B cell (primary cell): ENCODE data around the gene ZFP62. TPM values are rescaled to one million over a fixed set of nuclear protein-coding genes. Genes with fewer than 3 reads are reported as not detected.

Source experiments
- ATAC-seq: fragments of 200-7000 bp; cut with Tn5 transposase; one replicate; pipeline ENCODE4 v1.10.0; 2021; ENCODE audit warnings: low read depth, mild to moderate bottlenecking, moderate number of reproducible peaks, moderate library complexity
- CTCF ChIA-PET: fragments of 350-600 bp; sonication (Branson Sonifier 250); formaldehyde crosslinking; loops from one replicate; lab custom pipeline; 2021; ENCODE audit warnings: antibody characterized with exemption, inconsistent platforms; lab: Charles Lee
- POLR2A ChIA-PET: fragments of 350-600 bp; sonication (Branson Sonifier 250); formaldehyde crosslinking; loops from one replicate; lab custom pipeline; 2021; ENCODE audit warnings: antibody characterized with exemption; lab: Charles Lee
- DNase-seq: peaks from one replicate; pipeline ENCODE4 v3.0.0; 2013
- H2AFZ ChIP-seq: 2 replicates; pipeline ENCODE4 v1.6.1; 2012; ENCODE audit warnings: mild to moderate bottlenecking, low read depth, low read length; ENCODE audit not compliant: insufficient read depth, poor library complexity, severe bottlenecking
- H3K27ac ChIP-seq, 2 donors: 1 replicate in 1 of 2; 2 replicates in 1 of 2; pipeline ENCODE4 v1.5.1; 2012 to 2013; ENCODE audit warnings: low read length in 2 of 2, mild to moderate bottlenecking in 2 of 2, moderate library complexity in 1 of 2
- H3K27me3 ChIP-seq, 4 experiments: fragments of 200-600 bp in 1 of 4; sonication (generic) in 1 of 4; replicated peaks in 1 of 4; 1 replicate in 2 of 4; 2 replicates in 2 of 4; pipeline versions ENCODE4 v1.6.1 to v1.7.0; 2013 to 2016; ENCODE audit warnings: low read length in 3 of 4, mild to moderate bottlenecking in 2 of 4, mixed read lengths in 1 of 4, moderate library complexity in 1 of 4; ENCODE audit not compliant: insufficient read depth in 4 of 4, control insufficient read depth in 3 of 4; ENCODE audit errors: control extremely low read depth in 1 of 4
- H3K36me3 ChIP-seq, 2 experiments: replicated peaks in 1 of 2; 1 replicate in 1 of 2; 2 replicates in 1 of 2; pipeline versions ENCODE4 v1.6.1 to v1.7.1; 2013; ENCODE audit warnings: low read length in 1 of 2; ENCODE audit not compliant: insufficient read depth in 2 of 2, control insufficient read depth in 1 of 2; ENCODE audit errors: control extremely low read depth in 1 of 2, extremely low read depth in 1 of 2
- H3K4me1 ChIP-seq, 2 donors: fragments of 200-600 bp in 1 of 2; sonication (generic) in 1 of 2; 1 replicate in 1 of 2; 2 replicates in 1 of 2; pipeline versions ENCODE4 v1.5.1 to v1.6.1; 2013 to 2017; ENCODE audit warnings: low read length in 2 of 2; ENCODE audit not compliant: control insufficient read depth in 2 of 2, insufficient read depth in 2 of 2
- H3K4me2 ChIP-seq: replicated peaks from 2 replicates; pipeline ENCODE3; 2012; ENCODE audit warnings: mild to moderate bottlenecking, low read depth, low read length; ENCODE audit not compliant: poor library complexity, severe bottlenecking
- H3K4me3 ChIP-seq, 5 experiments: fragments of 200-600 bp in 1 of 5; sonication (generic) in 1 of 5; 1 replicate in 3 of 5; 2 replicates in 2 of 5; pipeline versions ENCODE4 v1.5.1 to v1.7.0; 2011 to 2016; ENCODE audit warnings: low read length in 4 of 5, mild to moderate bottlenecking in 4 of 5, low read depth in 2 of 5, control low read depth in 1 of 5, moderate library complexity in 1 of 5; ENCODE audit not compliant: insufficient read depth in 1 of 5; ENCODE audit errors: control extremely low read depth in 1 of 5, extremely low read depth in 1 of 5
- H3K79me2 ChIP-seq: fragments of 200-600 bp; sonication (generic); one replicate; pipeline ENCODE4 v1.6.0; 2016; ENCODE audit warnings: low read length; ENCODE audit not compliant: control insufficient read depth, insufficient read depth
- H3K9ac ChIP-seq: fragments of 200-600 bp; sonication (generic); 2 replicates; pipeline ENCODE4 v1.6.1; 2017; ENCODE audit warnings: mild to moderate bottlenecking, low read length, moderate library complexity
- H3K9me3 ChIP-seq, 3 donors: one replicate each; pipeline versions ENCODE4 v1.6.1 to v1.7.1; 2013; ENCODE audit warnings: low read length in 2 of 3; ENCODE audit not compliant: control insufficient read depth in 2 of 3, insufficient read depth in 1 of 3; ENCODE audit errors: control extremely low read depth in 1 of 3
- H4K20me1 ChIP-seq: 2 replicates; pipeline ENCODE4 v1.6.0; 2012; ENCODE audit warnings: mild to moderate bottlenecking, low read length; ENCODE audit not compliant: insufficient read depth, control insufficient read depth, poor library complexity, severe bottlenecking
- H3K27ac Mint-ChIP-seq: one replicate; pipeline ENCODE4 v1.8.0; 2021; ENCODE audit warnings: mixed read lengths
- H3K27me3 Mint-ChIP-seq: one replicate; pipeline ENCODE4 v1.8.0; 2021; ENCODE audit warnings: mixed read lengths
- H3K4me1 Mint-ChIP-seq: one replicate; pipeline ENCODE4 v1.8.0; 2021; ENCODE audit warnings: mixed read lengths
- H3K4me3 Mint-ChIP-seq: one replicate; pipeline ENCODE4 v1.8.0; 2021; ENCODE audit warnings: mixed read lengths
- H3K9me3 Mint-ChIP-seq: one replicate; pipeline ENCODE4 v1.8.0; 2022; ENCODE audit warnings: mixed read lengths; ENCODE audit not compliant: insufficient read depth
- EZH2 ChIP-seq: IDR thresholded peaks from 2 replicates; pipeline ENCODE4 v1.6.1; 2012; ENCODE audit warnings: borderline replicate concordance, low read depth, mild to moderate bottlenecking, moderate library complexity, low read length; ENCODE audit not compliant: insufficient read depth, poor library complexity, severe bottlenecking
- WGBS: methylation state at CpG from one replicate; pipeline ENCODE4 v1.1.5; 2013; ENCODE audit warnings: missing lambda C conversion rate; ENCODE audit not compliant: insufficient coverage; 5-methylcytosine and 5-hydroxymethylcytosine counted together
- intact Hi-C: fragments of 100-400 bp; cut with micrococcal nuclease; formaldehyde crosslinking; loops from one replicate; pipeline ENCODE4 v1.10.0; 2022
- polyA plus RNA-seq: library from polyadenylated mRNA; depleted of rRNA; stranded (reverse); fragments of >200 nt; gene quantifications from 2 replicates; pipeline ENCODE4 v1.2.3, GENCODE V29; 2012
- total RNA-seq, 2 donors: library from RNA; stranded (reverse); fragments of 120-200 nt in 1 of 2; gene quantifications; 1 replicate in 1 of 2; 2 replicates in 1 of 2; pipeline versions ENCODE4 v1.2.3 to v1.2.4, GENCODE V29; 2013 to 2022
- TF ChIP-seq, protein P1 (sequence below): fragments of 200-600 bp; IDR thresholded peaks from one replicate; pipeline ENCODE4 v1.8.0; 2022; ENCODE audit warnings: antibody characterized with exemption, mild to moderate bottlenecking

ZFP62 gene
- total and polyA plus RNA-seq, 2 donors (not counting 1 experiment from before 2014, with no cell fraction given), result 19.1 to 61.8 TPM

DNA sequence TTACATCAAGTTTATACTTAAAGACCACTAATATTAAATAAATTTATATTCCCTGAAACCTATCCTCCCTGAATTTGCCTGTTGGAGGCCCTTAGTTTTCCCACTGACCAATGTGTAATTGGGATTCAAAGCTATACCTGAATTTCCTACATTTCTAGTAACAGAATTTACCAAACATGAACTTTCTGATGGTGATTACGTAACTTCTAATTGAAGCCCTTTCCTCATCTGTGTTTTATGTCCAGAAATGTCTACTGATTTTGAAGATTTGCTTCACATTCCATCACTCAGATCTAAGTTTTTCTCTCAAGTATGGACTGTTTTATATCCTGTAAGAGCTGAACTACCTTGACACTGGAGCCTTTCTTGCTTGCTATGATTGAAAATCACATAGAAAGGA is 12.8 kb downstream of the ZFP62 start:
- H3K27me3 ChIP-seq, result no peaks in the 10 kb centered on the region
- H3K4me2 ChIP-seq, result no peak overlapping the region
- H3K4me1 Mint-ChIP-seq, result no peaks in the 10 kb centered on the region
- no peak overlapping the region for H3K4me3 ChIP-seq
- peaks cover 8 to 11% (median 8%) of the 10 kb centered on the region in 3 donors for H3K9me3 ChIP-seq
- no peak overlapping the region for H3K27ac Mint-ChIP-seq
- no peaks in the 10 kb centered on the region for H3K27me3 Mint-ChIP-seq
- no peak overlapping the region for H3K4me3 Mint-ChIP-seq
- H3K27ac ChIP-seq, result no peak overlapping the region
- H3K9ac ChIP-seq, result no peak overlapping the region
- no peaks in the 10 kb centered on the region for H3K9me3 Mint-ChIP-seq
- H3K4me1 ChIP-seq, result no peaks in the 10 kb centered on the region
- no CpG with 5 or more reads among the region's 1 CpG for WGBS
- TF ChIP-seq EZH2, result no peak
- TF ChIP-seq, protein P1, sequence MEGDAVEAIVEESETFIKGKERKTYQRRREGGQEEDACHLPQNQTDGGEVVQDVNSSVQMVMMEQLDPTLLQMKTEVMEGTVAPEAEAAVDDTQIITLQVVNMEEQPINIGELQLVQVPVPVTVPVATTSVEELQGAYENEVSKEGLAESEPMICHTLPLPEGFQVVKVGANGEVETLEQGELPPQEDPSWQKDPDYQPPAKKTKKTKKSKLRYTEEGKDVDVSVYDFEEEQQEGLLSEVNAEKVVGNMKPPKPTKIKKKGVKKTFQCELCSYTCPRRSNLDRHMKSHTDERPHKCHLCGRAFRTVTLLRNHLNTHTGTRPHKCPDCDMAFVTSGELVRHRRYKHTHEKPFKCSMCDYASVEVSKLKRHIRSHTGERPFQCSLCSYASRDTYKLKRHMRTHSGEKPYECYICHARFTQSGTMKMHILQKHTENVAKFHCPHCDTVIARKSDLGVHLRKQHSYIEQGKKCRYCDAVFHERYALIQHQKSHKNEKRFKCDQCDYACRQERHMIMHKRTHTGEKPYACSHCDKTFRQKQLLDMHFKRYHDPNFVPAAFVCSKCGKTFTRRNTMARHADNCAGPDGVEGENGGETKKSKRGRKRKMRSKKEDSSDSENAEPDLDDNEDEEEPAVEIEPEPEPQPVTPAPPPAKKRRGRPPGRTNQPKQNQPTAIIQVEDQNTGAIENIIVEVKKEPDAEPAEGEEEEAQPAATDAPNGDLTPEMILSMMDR, result no peak
- CTCF ChIA-PET, result interaction anchor here (2.1 kb wide), 1 partner anchor 16 kb away, joined by 5 read pairs; no protein-coding TSS in a partner anchor
- H3K79me2 ChIP-seq, result peaks cover 23% of the 10 kb centered on the region
- H3K36me3 ChIP-seq, result peaks cover 13 to 27% of the 10 kb centered on the region in 2 experiments
- DNase-seq, result no peak
- intact Hi-C loops, result no loop called here
- H4K20me1 ChIP-seq, result peaks cover 5% of the 10 kb centered on the region
- no peak for ATAC-seq
- H2AFZ ChIP-seq, result no peak overlapping the region
- POLR2A ChIA-PET, result no interaction called here

DNA sequence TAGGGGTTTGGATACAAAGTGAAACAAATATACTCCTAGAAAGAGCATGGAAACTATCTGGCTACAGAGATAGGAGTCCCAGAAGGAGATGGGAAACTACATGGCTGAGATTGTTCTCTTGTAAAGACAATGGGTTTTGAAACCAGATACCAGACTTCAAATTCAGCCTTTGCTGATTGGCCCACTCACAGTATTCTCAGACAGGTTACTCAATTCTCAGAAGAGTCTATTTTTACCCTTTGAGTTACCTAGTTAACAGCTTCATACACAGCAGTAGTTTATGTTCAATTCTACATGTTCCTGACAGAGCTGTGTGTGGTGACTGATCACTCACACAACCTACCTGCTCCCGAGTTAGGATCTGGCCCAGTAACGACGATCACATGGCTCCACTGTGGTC is 14.1 kb downstream of the ZFP62 start:
- no peak overlapping the region for H3K9ac ChIP-seq
- H3K9me3 ChIP-seq, result peaks cover 8 to 11% (median 8%) of the 10 kb centered on the region in 3 donors
- Mint-ChIP-seq H3K27ac (no peak overlapping the region), H3K27me3 (no peaks in the 10 kb centered on the region), H3K4me1 (no peaks in the 10 kb centered on the region), H3K4me3 (no peak overlapping the region), H3K9me3 (no peaks in the 10 kb centered on the region)
- H4K20me1 ChIP-seq, result no peaks in the 10 kb centered on the region
- no peaks in the 10 kb centered on the region for H3K27me3 ChIP-seq
- H3K4me3 ChIP-seq, result no peak overlapping the region
- H3K27ac ChIP-seq, result no peak overlapping the region
- H3K36me3 ChIP-seq, result peaks cover 13 to 27% of the 10 kb centered on the region in 2 experiments
- H3K79me2 ChIP-seq, result peaks cover 20% of the 10 kb centered on the region
- H3K4me1 ChIP-seq, result no peaks in the 10 kb centered on the region
- ChIA-PET CTCF (interaction anchor here (0.8 kb wide), 1 partner anchor 10 kb away, joined by 3 read pairs; no protein-coding TSS in a partner anchor), POLR2A (no interaction called here)
- TF ChIP-seq, protein P1, result no peak
- TF ChIP-seq EZH2, result no peak
- H3K4me2 ChIP-seq, result no peak overlapping the region
- intact Hi-C loops, result no loop called here
- no peak overlapping the region for H2AFZ ChIP-seq
- 33% methylated on average over 3 of the region's 3 CpGs for WGBS
- DNase-seq, result no peak
- no peak for ATAC-seq
